ENCODE measurements around the gene BMP2K.

Gene BMP2K

GRCh38 chr4:78799551-78800495 lies 23.7 kb downstream of the BMP2K start:
- H3K4me3 ChIP-seq (ENCODE audit: low read depth, low read length), result no peak overlapping the region

GRCh38 chr4:78800965-78801364 lies 24.8 kb downstream of the BMP2K start:
- TF ChIP-seq POLR2A (IDR thresholded peaks at IDR 0.05; ENCODE audit: extremely low read depth, insufficient read length) (no peak), MYC (IDR thresholded peaks at IDR 0.05; ENCODE audit: low read depth, low read length) (no peak), CTCF (IDR thresholded peaks at IDR 0.05; ENCODE audit: low read depth, low read length) (no peak), MAX (IDR thresholded peaks at IDR 0.05; ENCODE audit: low read depth, low read length) (no peak)
- no peak overlapping the region for H3K4me3 ChIP-seq (ENCODE audit: low read depth, low read length)
- DNase-seq (ENCODE audit: low read depth), result no peak

More at GRCh38 chr4:78799551-78800495, 23.7 kb downstream of the BMP2K start:
- no peak for TF ChIP-seq MYC (IDR thresholded peaks at IDR 0.05; ENCODE audit: low read depth, low read length)
- TF ChIP-seq POLR2A (IDR thresholded peaks at IDR 0.05; ENCODE audit: extremely low read depth, insufficient read length), result no peak
- TF ChIP-seq CTCF (IDR thresholded peaks at IDR 0.05; ENCODE audit: low read depth, low read length), result no peak
- TF ChIP-seq MAX (IDR thresholded peaks at IDR 0.05; ENCODE audit: low read depth, low read length), result no peak
- DNase-seq (ENCODE audit: low read depth), result no peak

- DNase-seq (ENCODE audit: low read depth), result no peak
- no peak overlapping the region for H3K4me3 ChIP-seq (ENCODE audit: low read depth, low read length)
- TF ChIP-seq MYC (IDR thresholded peaks at IDR 0.05; ENCODE audit: low read depth, low read length), result no peak
- no peak for TF ChIP-seq MAX (IDR thresholded peaks at IDR 0.05; ENCODE audit: low read depth, low read length)
- TF ChIP-seq CTCF (IDR thresholded peaks at IDR 0.05; ENCODE audit: low read depth, low read length), result no peak
- TF ChIP-seq POLR2A (IDR thresholded peaks at IDR 0.05; ENCODE audit: extremely low read depth, insufficient read length), result no peak
These were observed 27.8 kb downstream of the BMP2K start for GRCh38 chr4:78803983-78804382.

GRCh38 chr4:78806943-78807460 lies 30.9 kb downstream of the BMP2K start:
- H3K4me3 ChIP-seq (ENCODE audit: low read depth, low read length), result no peak overlapping the region
- no peak for TF ChIP-seq MYC (IDR thresholded peaks at IDR 0.05; ENCODE audit: low read depth, low read length)
- TF ChIP-seq CTCF (IDR thresholded peaks at IDR 0.05; ENCODE audit: low read depth, low read length), result no peak
- no peak for TF ChIP-seq MAX (IDR thresholded peaks at IDR 0.05; ENCODE audit: low read depth, low read length)
- TF ChIP-seq POLR2A (IDR thresholded peaks at IDR 0.05; ENCODE audit: extremely low read depth, insufficient read length), result no peak
- DNase-seq (ENCODE audit: low read depth), result no peak

- no peak for TF ChIP-seq POLR2A (IDR thresholded peaks at IDR 0.05; ENCODE audit: extremely low read depth, insufficient read length)
- TF ChIP-seq MYC (IDR thresholded peaks at IDR 0.05; ENCODE audit: low read depth, low read length), result no peak
- TF ChIP-seq CTCF (IDR thresholded peaks at IDR 0.05; ENCODE audit: low read depth, low read length), result no peak
- TF ChIP-seq MAX (IDR thresholded peaks at IDR 0.05; ENCODE audit: low read depth, low read length), result no peak
- no peak overlapping the region for H3K4me3 ChIP-seq (ENCODE audit: low read depth, low read length)
- DNase-seq (ENCODE audit: low read depth), result no peak
These were observed 33.1 kb downstream of the BMP2K start for GRCh38 chr4:78809295-78809694.
